HG03378 (cell line): ENCODE data around the gene IMPG1.
"Not testable (repeated sequence)": the region's sequence is repeated elsewhere in the genome, so short reads cannot be mapped to it uniquely, and the experiment has no call there.

Experiments
- ATAC-seq: cut with Tn5 transposase; IDR thresholded peaks from one replicate; pipeline ENCODE4 v1.9.1; 2021; ENCODE audit warnings: mild to moderate bottlenecking, moderate library complexity; ENCODE audit not compliant: unreplicated experiment

Gene IMPG1

DNA sequence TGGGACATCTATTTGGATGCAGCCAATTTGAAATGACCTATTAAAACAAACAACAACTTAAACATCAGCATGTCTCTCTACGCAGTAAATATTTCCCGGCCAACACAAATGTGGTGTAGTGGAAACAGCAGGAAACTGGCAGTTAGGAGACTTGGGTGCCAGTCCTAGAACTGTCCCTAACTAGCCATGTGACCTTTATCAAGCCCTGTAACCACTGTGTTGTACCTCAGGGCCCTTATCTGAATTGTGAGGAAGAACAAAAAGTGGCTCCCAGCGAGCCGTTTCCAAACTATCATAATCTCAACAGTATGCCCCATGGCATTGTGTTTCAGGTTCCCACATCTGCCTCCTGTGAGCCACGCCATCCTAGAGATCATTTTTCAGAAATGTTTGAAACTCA lies 124.5 kb downstream of the IMPG1 start:
- ATAC-seq = no peak

DNA sequence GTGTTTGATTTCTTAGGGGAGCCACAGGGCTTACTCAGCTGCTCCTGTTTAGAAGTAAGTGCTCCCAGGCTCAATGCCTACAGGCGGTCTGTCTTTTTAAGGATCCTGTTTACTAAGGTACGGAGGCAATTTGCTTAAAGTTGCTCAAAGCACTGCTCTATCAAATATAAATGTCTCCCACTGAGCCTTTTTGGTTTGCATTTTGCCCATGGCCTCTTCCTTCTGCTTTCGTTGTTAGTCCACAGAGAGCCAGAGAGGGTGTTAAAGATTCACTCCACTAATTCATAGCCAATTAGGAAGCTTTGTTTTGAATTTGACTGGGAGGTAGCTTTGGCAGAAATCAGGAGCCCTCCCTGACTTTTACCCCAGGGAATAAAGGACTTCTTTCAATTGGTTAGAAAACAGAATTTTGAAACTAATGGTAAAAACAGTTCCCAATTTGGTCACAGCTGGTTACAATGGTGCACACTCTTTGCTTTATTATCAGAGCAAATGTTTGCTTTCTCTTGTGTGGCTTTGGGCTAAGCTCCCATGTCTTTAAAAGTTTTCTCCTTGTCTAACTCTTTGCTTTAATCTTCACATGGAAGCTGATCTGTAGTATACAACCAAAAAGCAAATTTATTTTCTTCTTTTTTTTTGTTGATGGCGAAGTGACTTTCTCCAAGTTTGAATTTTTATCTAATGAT lies 126.2 kb downstream of the IMPG1 start:
- ATAC-seq = peak; percentile 72

DNA sequence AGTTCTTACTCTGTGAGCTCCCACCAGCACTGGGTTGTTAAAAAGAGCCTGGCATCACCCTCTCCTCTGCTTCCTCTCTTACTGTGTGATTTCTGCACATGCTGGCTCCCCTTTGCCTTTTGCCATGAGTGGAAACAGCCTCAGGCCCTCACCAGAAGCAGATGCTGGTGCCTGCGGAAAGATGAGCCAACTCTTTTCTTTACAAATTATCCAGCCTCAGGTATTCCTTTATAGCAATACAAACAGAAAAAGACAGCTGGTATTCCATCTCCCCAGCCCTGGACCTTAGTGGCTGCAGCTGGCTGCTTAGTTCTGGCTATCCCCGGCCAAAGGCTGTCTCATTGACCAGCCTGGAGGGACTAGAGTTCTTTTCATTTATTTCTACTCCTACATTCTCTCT lies 129.1 kb downstream of the IMPG1 start:
- ATAC-seq = no peak

GRCh38 chr6:75941509-75941908 lies 131.0 kb downstream of the IMPG1 start:
- no peak for ATAC-seq

- no peak for ATAC-seq
Measured at GRCh38 chr6:75940564-75940963, 131.9 kb downstream of the IMPG1 start.

DNA sequence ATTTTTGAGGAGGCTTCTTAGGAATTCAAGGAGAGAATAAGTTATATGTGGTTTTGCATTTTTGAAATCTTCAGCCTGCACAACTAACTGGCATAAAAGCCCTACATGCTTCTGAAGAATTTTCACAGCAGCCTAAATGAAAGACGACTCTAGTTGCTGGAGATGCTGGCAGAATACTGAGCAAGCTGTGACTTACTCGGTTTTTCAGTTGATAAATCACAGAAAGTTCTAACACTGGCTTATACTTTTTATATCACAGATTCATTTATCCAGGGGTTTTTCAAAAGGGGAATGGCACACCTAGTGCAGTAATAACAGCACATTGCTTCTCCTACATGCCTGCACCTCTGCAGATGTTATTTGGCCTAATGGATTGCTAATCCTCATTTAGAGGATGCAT lies 134.6 kb downstream of the IMPG1 start:
- ATAC-seq = no peak

DNA sequence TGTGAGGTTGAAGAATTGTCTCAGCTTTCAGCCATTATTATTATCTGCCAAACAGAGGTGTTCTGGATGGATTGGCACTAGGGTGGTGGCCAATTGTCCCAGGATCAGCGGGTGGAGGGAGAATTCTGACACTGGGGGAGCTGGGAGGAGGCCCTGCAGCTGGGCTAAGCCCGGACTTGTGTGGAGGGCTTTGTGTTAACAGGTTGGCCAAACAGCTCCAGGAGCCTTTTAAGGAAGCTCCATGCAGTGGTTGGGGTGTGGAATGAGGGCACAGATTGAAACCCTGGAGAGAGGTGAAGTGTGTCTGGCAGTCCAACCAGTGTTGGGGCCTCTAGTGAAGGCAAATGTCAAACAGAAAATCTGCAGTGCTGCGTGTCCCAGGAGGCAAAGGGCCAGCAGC lies 135.8 kb downstream of the IMPG1 start:
- no peak for ATAC-seq

GRCh38 chr6:75935473-75935793 lies 137.0 kb downstream of the IMPG1 start:
- peak; percentile 4 for ATAC-seq

- ATAC-seq = peak; percentile 79
Measured at GRCh38 chr6:75934643-75935472, 137.6 kb downstream of the IMPG1 start.

GRCh38 chr6:75933387-75933975 lies 139.0 kb downstream of the IMPG1 start:
- no peak for ATAC-seq

DNA sequence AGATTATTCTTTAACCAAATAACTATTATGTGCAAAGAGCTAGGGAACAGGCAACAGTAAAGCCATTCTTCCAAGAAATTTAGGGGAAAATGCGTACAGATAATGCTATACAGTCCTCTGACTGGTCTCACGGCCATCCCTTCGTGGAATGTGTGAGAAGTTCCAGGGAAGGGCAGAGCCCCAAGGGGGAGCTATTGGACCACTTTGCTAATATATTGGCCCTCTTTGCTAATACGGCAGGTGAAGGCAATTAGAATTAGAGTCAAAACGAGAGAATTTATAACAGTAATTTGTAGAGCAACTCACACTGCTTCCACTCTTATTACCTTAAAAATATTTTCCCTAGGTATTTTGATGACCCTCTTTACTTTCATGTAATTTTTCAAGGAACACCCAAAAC lies 140.4 kb downstream of the IMPG1 start:
- ATAC-seq = peak; percentile 45

- no peak for ATAC-seq
Measured at GRCh38 chr6:75931011-75931680, 141.3 kb downstream of the IMPG1 start.

GRCh38 chr6:75926293-75927168 lies 145.9 kb downstream of the IMPG1 start:
- no peak for ATAC-seq

- no peak for ATAC-seq
Measured at GRCh38 chr6:75922226-75922625, 150.2 kb downstream of the IMPG1 start.

DNA sequence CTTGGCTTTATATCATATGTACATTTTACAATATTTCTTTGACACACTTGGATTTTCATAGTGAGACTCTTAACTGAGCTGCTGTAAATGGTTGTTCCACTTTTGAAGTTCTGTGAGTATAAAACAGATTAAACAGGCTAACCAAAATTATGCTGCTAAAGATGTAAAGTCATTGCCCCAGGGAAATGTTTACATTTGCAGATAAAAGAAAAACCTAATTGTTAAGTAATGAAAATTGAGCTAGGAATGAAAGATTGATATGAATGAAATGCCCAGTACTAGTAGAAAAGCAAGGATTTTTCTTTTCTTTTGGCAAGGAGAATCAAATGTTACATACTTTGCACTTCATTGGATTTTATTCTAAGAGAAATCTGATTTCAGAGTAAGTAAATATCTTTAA lies 159.4 kb downstream of the IMPG1 start:
- no peak for ATAC-seq

DNA sequence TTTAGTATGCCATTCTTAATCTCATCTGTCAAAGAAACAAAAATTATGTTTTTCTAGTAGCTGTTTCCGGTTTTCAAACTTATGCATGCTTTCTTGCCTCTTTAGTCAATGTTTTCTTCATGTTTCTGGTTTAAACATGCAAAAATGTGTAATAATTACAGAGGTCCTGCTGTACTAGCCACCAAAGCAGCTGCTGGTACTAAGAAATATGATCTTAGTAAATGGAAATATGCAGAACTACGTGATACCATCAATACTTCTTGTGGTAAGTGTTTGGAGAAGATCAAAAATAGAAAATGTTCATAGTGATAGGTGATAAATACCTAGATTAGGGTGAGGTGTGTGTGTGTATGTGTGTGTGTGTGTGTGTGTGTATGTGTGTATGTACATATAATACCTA lies 165.0 kb downstream of the IMPG1 start:
- ATAC-seq = no peak

DNA sequence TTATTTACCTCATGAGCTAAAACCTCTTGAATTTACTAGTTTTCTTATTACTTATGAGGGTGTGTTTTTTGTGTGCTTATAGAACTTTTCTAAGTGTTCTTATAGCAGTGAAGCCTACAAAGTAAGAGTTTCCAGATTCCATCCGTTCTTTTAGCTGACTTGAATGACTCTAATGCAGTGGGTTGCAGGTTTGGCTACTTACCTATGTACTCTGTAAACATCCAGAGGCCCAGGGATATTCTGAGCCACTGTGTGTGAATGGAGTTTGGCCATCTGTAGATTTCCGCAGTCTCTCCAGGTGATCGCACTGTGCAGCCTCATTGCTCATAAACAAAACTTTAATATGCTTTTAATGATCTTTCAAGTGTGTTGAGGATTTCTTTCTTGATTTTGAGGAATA lies 165.6 kb downstream of the IMPG1 start:
- no peak for ATAC-seq

- ATAC-seq = not testable (repeated sequence)
Measured at GRCh38 chr6:75905129-75905528, 167.3 kb downstream of the IMPG1 start.

DNA sequence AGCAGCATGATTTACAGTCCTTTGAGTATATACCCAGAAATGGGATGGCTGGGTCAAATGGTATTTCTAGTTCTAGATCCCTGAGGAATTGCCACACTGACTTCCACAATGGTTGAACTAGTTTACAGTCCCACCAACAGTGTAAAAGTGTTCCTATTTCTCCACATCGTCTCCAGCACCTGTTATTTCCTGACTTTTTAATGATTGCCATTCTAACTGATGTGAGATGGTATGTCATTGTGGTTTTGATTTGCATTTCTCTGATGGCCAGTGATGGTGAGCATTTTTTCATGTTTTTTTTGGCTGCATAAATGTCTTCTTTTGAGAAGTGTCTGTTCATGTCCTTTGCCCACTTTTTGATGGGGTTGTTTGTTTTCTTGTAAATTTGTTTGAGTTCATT lies 172.2 kb downstream of the IMPG1 start:
- not testable (repeated sequence) for ATAC-seq

DNA sequence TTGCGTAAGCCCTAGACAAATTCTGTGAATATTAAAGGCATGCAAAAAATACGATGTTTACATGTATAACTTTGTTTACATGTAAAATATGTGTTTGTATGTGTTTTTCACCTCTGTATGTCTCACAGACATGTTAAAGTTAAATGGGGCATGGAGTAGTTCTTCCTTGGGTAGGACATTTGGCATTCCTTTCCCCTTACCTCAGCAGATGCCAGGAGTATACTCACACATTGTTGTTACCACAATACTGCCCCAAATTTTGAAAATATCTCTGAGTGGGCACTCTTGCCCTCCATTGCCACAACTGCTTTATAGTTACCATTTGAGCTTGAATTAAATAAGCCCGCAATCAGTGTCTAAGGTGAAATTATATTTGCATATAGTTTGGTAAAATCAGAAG lies 175.9 kb downstream of the IMPG1 start:
- ATAC-seq = no peak

DNA sequence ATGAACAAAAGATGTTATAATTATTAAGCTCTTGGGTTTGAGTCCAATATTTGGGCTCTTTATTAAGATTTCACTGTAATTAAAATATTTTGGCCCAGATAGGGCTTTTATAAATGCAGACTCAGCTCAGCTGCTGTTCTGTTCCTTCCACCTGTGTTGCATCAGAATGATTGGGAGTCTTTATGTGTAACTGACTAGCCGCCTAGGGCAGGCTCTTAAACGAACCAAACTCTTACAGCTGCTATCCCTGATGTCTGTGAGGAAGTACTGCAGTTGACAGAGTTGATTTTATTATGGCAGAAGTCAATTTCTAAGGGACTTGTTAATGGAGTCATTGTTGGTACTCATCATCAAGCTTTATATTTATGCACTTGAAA lies 178.7 kb downstream of the IMPG1 start:
- peak; percentile 8 for ATAC-seq
